H1 (cell line): ENCODE measurements around the gene REPS1. TPM values are rescaled to one million over a fixed set of nuclear protein-coding genes. Genes with fewer than 3 reads are reported as not detected.

Source experiments
- CTCF ChIA-PET: fragments of 300-600 bp; sonication (Branson Sonifier 250); formaldehyde crosslinking; loops from one replicate; lab custom pipeline; 2021; ENCODE audit not compliant: partially characterized antibody; lab: Charles Lee
- POLR2A ChIA-PET: fragments of 300-600 bp; sonication (Branson Sonifier 250); formaldehyde crosslinking; loops from one replicate; lab custom pipeline; 2021; ENCODE audit warnings: inconsistent platforms; ENCODE audit not compliant: partially characterized antibody; lab: Charles Lee
- DNase-seq, 2 experiments: peaks; one replicate each; pipeline versions ENCODE4 v3.0.0 to v3.0.0-alpha.2; 2010 to 2022; ENCODE audit warnings: low spot score in 2 of 2, low read depth in 1 of 2, mixed read lengths in 1 of 2
- FAIRE-seq: peaks from 2 replicates; lab custom pipeline; 2011; peaks lifted over from hg19 to GRCh38; lab: Jason Lieb, UNC
- H2AFZ ChIP-seq: 2 replicates; pipeline ENCODE4 v1.8.1; 2012; ENCODE audit warnings: low read length, inconsistent platforms
- H2AK5ac ChIP-seq: 2 replicates; pipeline ENCODE4 v1.6.1; 2013; ENCODE audit warnings: low read depth, low read length
- H2BK120ac ChIP-seq: replicated peaks from 2 replicates; pipeline ENCODE3; 2013; ENCODE audit warnings: low read depth, low read length, inconsistent platforms
- H2BK12ac ChIP-seq: 2 replicates; pipeline ENCODE4 v1.6.1; 2013; ENCODE audit warnings: low read depth, low read length
- H2BK15ac ChIP-seq: 2 replicates; pipeline ENCODE4 v1.6.1; 2013; ENCODE audit warnings: low read length
- H2BK20ac ChIP-seq: 2 replicates; pipeline ENCODE4 v1.6.1; 2013; ENCODE audit warnings: low read length
- H2BK5ac ChIP-seq: 2 replicates; pipeline ENCODE4 v1.6.1; 2013; ENCODE audit warnings: low read depth, low read length
- H3K14ac ChIP-seq: 2 replicates; pipeline ENCODE4 v1.6.1; 2013; ENCODE audit warnings: inconsistent platforms; ENCODE audit not compliant: insufficient read length
- H3K18ac ChIP-seq: 2 replicates; pipeline ENCODE4 v1.6.1; 2013; ENCODE audit warnings: low read length; ENCODE audit errors: extremely low read depth
- H3K23ac ChIP-seq: 2 replicates; pipeline ENCODE4 v1.6.1; 2013; ENCODE audit warnings: inconsistent platforms; ENCODE audit not compliant: insufficient read length
- H3K23me2 ChIP-seq: 2 replicates; pipeline ENCODE4 v1.6.1; 2013; ENCODE audit warnings: low read depth, low read length
- H3K27ac ChIP-seq: 2 replicates; pipeline ENCODE4 v1.6.1; 2011; ENCODE audit warnings: low read depth, low read length, inconsistent platforms
- H3K27me3 ChIP-seq, 4 experiments: replicated peaks in 1 of 4; 1 replicate in 1 of 4; 2 replicates in 3 of 4; pipeline versions ENCODE4 v1.6.1 to v1.8.1; 2011 to 2013; ENCODE audit warnings: low read length in 3 of 4, mild to moderate bottlenecking in 3 of 4, inconsistent platforms in 2 of 4, mixed read lengths in 2 of 4, moderate library complexity in 1 of 4; ENCODE audit not compliant: control insufficient read depth in 3 of 4, insufficient read depth in 3 of 4; ENCODE audit errors: extremely low read depth in 1 of 4
- H3K36me3 ChIP-seq, 4 experiments: 2 replicates each; pipeline versions ENCODE4 v1.6.1 to v1.8.1; 2011 to 2013; ENCODE audit warnings: mild to moderate bottlenecking in 4 of 4, low read length in 3 of 4, moderate library complexity in 2 of 4, control low read depth in 1 of 4, inconsistent platforms in 1 of 4; ENCODE audit not compliant: insufficient read depth in 4 of 4, control insufficient read depth in 2 of 4
- H3K4ac ChIP-seq: replicated peaks from 2 replicates; pipeline ENCODE3; 2013; ENCODE audit warnings: low read length, low read depth, mixed read lengths, inconsistent platforms; ENCODE audit not compliant: insufficient read length
- H3K4me1 ChIP-seq, 4 experiments: replicated peaks in 1 of 4; 1 replicate in 1 of 4; 2 replicates in 3 of 4; pipeline versions ENCODE4 v1.6.1 to v1.8.1; 2011 to 2013; ENCODE audit warnings: low read length in 3 of 4, inconsistent platforms in 2 of 4, mixed read lengths in 1 of 4; ENCODE audit not compliant: insufficient read depth in 4 of 4, control insufficient read depth in 3 of 4
- H3K4me2 ChIP-seq, 2 experiments: 2 replicates each; pipeline versions ENCODE4 v1.6.1 to v1.8.1; 2011 to 2013; ENCODE audit warnings: low read depth in 2 of 2, low read length in 2 of 2, control low read depth in 1 of 2, inconsistent platforms in 1 of 2, mild to moderate bottlenecking in 1 of 2; ENCODE audit not compliant: insufficient read depth in 1 of 2
- H3K4me3 ChIP-seq, 4 experiments: fragments of 200-600, 300-600 bp in 1 of 4; sonication (generic), shearing (Covaris generic), sonication (Bioruptor Twin) in 1 of 4; 2 replicates each; pipeline versions ENCODE4 v1.5.1 to v1.8.1; 2011 to 2016; ENCODE audit warnings: low read length in 4 of 4, low read depth in 3 of 4, control low read depth in 2 of 4, inconsistent platforms in 2 of 4, mild to moderate bottlenecking in 2 of 4, mixed read lengths in 1 of 4, moderate library complexity in 1 of 4; ENCODE audit not compliant: insufficient read depth in 2 of 4; ENCODE audit errors: extremely low read depth in 1 of 4
- H3K56ac ChIP-seq: replicated peaks from 2 replicates; pipeline ENCODE3; 2013; ENCODE audit warnings: low read depth, mild to moderate bottlenecking, mixed read lengths, low read length, inconsistent platforms; ENCODE audit not compliant: insufficient read length
- H3K79me1 ChIP-seq: 2 replicates; pipeline ENCODE4 v1.6.1; 2013; ENCODE audit warnings: low read depth, low read length, control low read depth
- H3K79me2 ChIP-seq, 2 experiments: 2 replicates each; pipeline versions ENCODE4 v1.6.1 to v1.8.1; 2012 to 2013; ENCODE audit warnings: low read length in 2 of 2, mild to moderate bottlenecking in 2 of 2, inconsistent platforms in 1 of 2; ENCODE audit not compliant: insufficient read depth in 2 of 2, control insufficient read depth in 1 of 2
- H3K9ac ChIP-seq, 4 experiments: replicated peaks in 1 of 4; 1 replicate in 1 of 4; 2 replicates in 3 of 4; pipeline versions ENCODE4 v1.6.1 to v1.8.1; 2011 to 2013; ENCODE audit warnings: low read depth in 3 of 4, low read length in 3 of 4, control low read depth in 2 of 4, mild to moderate bottlenecking in 2 of 4, moderate library complexity in 2 of 4, inconsistent platforms in 1 of 4; ENCODE audit errors: extremely low read depth in 1 of 4
- H3K9me3 ChIP-seq, 2 experiments: 2 replicates each; pipeline versions ENCODE4 v1.6.1 to v1.8.1; 2012 to 2013; ENCODE audit warnings: mild to moderate bottlenecking in 2 of 2, moderate library complexity in 2 of 2, control low read depth in 1 of 2, inconsistent platforms in 1 of 2, low read depth in 1 of 2, low read length in 1 of 2, mixed read lengths in 1 of 2; ENCODE audit not compliant: insufficient read depth in 2 of 2
- H4K20me1 ChIP-seq, 2 experiments: replicated peaks in 1 of 2; 2 replicates each; pipeline versions ENCODE3 to v1.8.1; 2011 to 2013; ENCODE audit warnings: inconsistent platforms in 2 of 2, low read length in 2 of 2, mild to moderate bottlenecking in 1 of 2; ENCODE audit not compliant: insufficient read depth in 2 of 2, control insufficient read depth in 1 of 2
- H4K5ac ChIP-seq: 2 replicates; pipeline ENCODE4 v1.6.1; 2013; ENCODE audit warnings: low read length, low read depth, mixed read lengths, inconsistent platforms; ENCODE audit not compliant: insufficient read length
- H4K8ac ChIP-seq: 2 replicates; pipeline ENCODE4 v1.8.0; 2013; ENCODE audit warnings: mild to moderate bottlenecking, moderate library complexity, low read length, inconsistent platforms; ENCODE audit not compliant: insufficient read depth; ENCODE audit errors: extremely low read depth
- H4K91ac ChIP-seq: replicated peaks from 2 replicates; pipeline ENCODE3; 2013; ENCODE audit warnings: low read length, mixed read lengths, inconsistent platforms; ENCODE audit not compliant: insufficient read length
- BCL11A ChIP-seq, 2 experiments: IDR thresholded peaks; one replicate each; pipeline ENCODE4 v1.6.1; 2011; ENCODE audit warnings: low read depth in 2 of 2, low read length in 2 of 2, mild to moderate bottlenecking in 2 of 2
- CBX8 ChIP-seq: fragments of 300-800, 300-1000 bp; sonication (generic); IDR thresholded peaks from 2 replicates; pipeline ENCODE4 v1.7.1; 2016; ENCODE audit warnings: low read depth, low read length, borderline replicate concordance
- CTBP2 ChIP-seq: IDR thresholded peaks from 2 replicates; pipeline ENCODE4 v1.7.0; 2011; ENCODE audit warnings: borderline replicate concordance, mild to moderate bottlenecking, moderate library complexity, mixed read lengths, low read length; ENCODE audit not compliant: insufficient read depth, insufficient read length
- HDAC2 ChIP-seq, 2 experiments: fragments of 300-600 bp in 1 of 2; sonication (generic) in 1 of 2; IDR thresholded peaks; 2 replicates each; pipeline ENCODE4 v1.6.1; 2011 to 2012; ENCODE audit warnings: low read depth in 2 of 2, low read length in 2 of 2, mild to moderate bottlenecking in 2 of 2, moderate library complexity in 2 of 2, borderline replicate concordance in 1 of 2, inconsistent platforms in 1 of 2
- POU5F1 ChIP-seq: IDR thresholded peaks from 2 replicates; pipeline ENCODE4 v1.6.1; 2011; ENCODE audit warnings: low read depth, mild to moderate bottlenecking, low read length, moderate library complexity
- RNF2 ChIP-seq: fragments of 200-900, 300-1000 bp; sonication (generic); IDR thresholded peaks from 2 replicates; pipeline ENCODE4 v1.7.1; 2016; ENCODE audit warnings: borderline replicate concordance, low read depth, mild to moderate bottlenecking, antibody characterized with exemption, low read length; ENCODE audit not compliant: poor library complexity, severe bottlenecking; ENCODE audit errors: missing control alignments
- WGBS, 2 experiments: shearing (Covaris generic) in 1 of 2; methylation state at CpG; one replicate each; pipeline versions ENCODE4 v1.1.6 to v1.1.7; 2013 to 2015; ENCODE audit warnings: low lambda C conversion rate in 2 of 2, mixed read lengths in 2 of 2, inconsistent platforms in 1 of 2, low coverage in 1 of 2, missing lambda C conversion rate in 1 of 2; ENCODE audit not compliant: insufficient replicate concordance in 2 of 2, insufficient coverage in 1 of 2, insufficient read length in 1 of 2; ENCODE audit errors: extremely low coverage in 1 of 2, missing lambda C conversion rate in 1 of 2; 5-methylcytosine and 5-hydroxymethylcytosine counted together
- polyA plus RNA-seq, 7 experiments: library from polyadenylated mRNA; depleted of rRNA in 3 of 7; stranded (reverse) in 5 of 7; unstranded in 2 of 7; fragments of >200 nt in 5 of 7; fragments of 200-250 nt in 2 of 7; gene quantifications; 1 replicate in 5 of 7; 2 replicates in 1 of 7; 4 replicates in 1 of 7; pipeline versions ENCODE4 v1.2.1 to v1.2.3, GENCODE V29; 2011 to 2013; ENCODE audit warnings: missing spikeins in 2 of 7, mixed read lengths in 2 of 7
- total RNA-seq: library from RNA; stranded (reverse); fragmentation: NEBNext Ultra II Directional; extraction: Animal tissue kit (Norgen Biotek cat#: 25700); gene quantifications from 2 replicates; pipeline ENCODE4 v1.2.1, GENCODE V29; 2021
- TF ChIP-seq, protein P1 (sequence below): IDR thresholded peaks from 2 replicates; pipeline ENCODE4 v1.6.1; 2012; ENCODE audit warnings: inconsistent platforms

The REPS1 gene
- total and polyA plus RNA-seq, 2 of the 8 experiments (the other 6 are each of a cell fraction or from before 2014, with no cell fraction given): 52.1 to 68.9 TPM

- Histone ChIP-seq H3K9me3 (no peaks in the 10 kb centered on the region), H2BK120ac (no peak overlapping the region), H3K56ac (no peak overlapping the region), H3K4me3 (no peak overlapping the region), H3K4me1 (no peaks in the 10 kb centered on the region), H4K20me1 (no peaks in the 10 kb centered on the region), H2AK5ac (no peak overlapping the region), H4K5ac (no peak overlapping the region), H2BK5ac (no peak overlapping the region), H3K23me2 (no peaks in the 10 kb centered on the region), H3K27ac (no peak overlapping the region), H3K4ac (no peak overlapping the region), H3K23ac (no peak overlapping the region), H2BK15ac (no peak overlapping the region), H3K18ac (no peak overlapping the region), H3K36me3 (no peaks in the 10 kb centered on the region), H3K9ac (no peak overlapping the region), H3K4me2 (no peak overlapping the region), H4K8ac (no peak overlapping the region), H3K79me1 (no peaks in the 10 kb centered on the region), H3K14ac (no peak overlapping the region), H2AFZ (0 out of 2 replicates have a peak overlapping the region, but pooled peaks have one; percentile 49), H2BK12ac (no peak overlapping the region), H2BK20ac (no peak overlapping the region), H4K91ac (no peak overlapping the region), H3K27me3 (no peaks in the 10 kb centered on the region), H3K79me2 (no peaks in the 10 kb centered on the region)
- ChIA-PET POLR2A (no interaction called here), CTCF (no interaction called here)
- DNase-seq: no peak
- FAIRE-seq: no peak
- TF ChIP-seq HDAC2 (IDR thresholded peaks at IDR 0.05; ENCODE audit: borderline replicate concordance in 1 of 2, low read depth in 2 of 2, low read length in 2 of 2) (no peak), POU5F1 (no peak), RNF2 (no peak), CTBP2 (no peak), BCL11A (IDR thresholded peaks at IDR 0.05; ENCODE audit: low read depth in 2 of 2, low read length in 2 of 2) (no peak), CBX8 (no peak)
- TF ChIP-seq, protein P1, sequence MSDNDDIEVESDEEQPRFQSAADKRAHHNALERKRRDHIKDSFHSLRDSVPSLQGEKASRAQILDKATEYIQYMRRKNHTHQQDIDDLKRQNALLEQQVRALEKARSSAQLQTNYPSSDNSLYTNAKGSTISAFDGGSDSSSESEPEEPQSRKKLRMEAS: no peak
- 90% methylated on average over 3 of the region's 3 CpGs; no CpG with 5 or more reads in 1 of the 2 experiments for WGBS, 2 experiments
Observed at GRCh38 chr6:139006477-139006876, 18.4 kb upstream of the REPS1 start.
